KMS-11 (cell line): Measurements from ENCODE around the gene RNF11.

ENCODE experiments used
- H2AFZ ChIP-seq: fragments of 200-600 bp; sonication (generic); 2 replicates; pipeline ENCODE4 v1.6.1; 2016; ENCODE audit warnings: antibody characterized with exemption, mixed run types, low read depth
- H3K27ac ChIP-seq: fragments of 200-600 bp; sonication (generic); 2 replicates; pipeline ENCODE4 v1.6.1; 2016; ENCODE audit warnings: mild to moderate bottlenecking, mixed run types
- H3K27me3 ChIP-seq: fragments of 200-600 bp; sonication (generic); 2 replicates; pipeline ENCODE4 v1.6.1; 2017; ENCODE audit warnings: mild to moderate bottlenecking, low read depth, mixed run types, moderate library complexity; ENCODE audit not compliant: insufficient read depth
- H3K36me3 ChIP-seq: fragments of 200-600 bp; sonication (generic); 2 replicates; pipeline ENCODE4 v1.6.1; 2017; ENCODE audit warnings: mild to moderate bottlenecking, mixed run types; ENCODE audit not compliant: insufficient read depth
- H3K4me1 ChIP-seq: fragments of 200-600 bp; sonication (generic); 2 replicates; pipeline ENCODE4 v1.6.1; 2016; ENCODE audit warnings: mild to moderate bottlenecking, low read depth, mixed run types; ENCODE audit not compliant: poor library complexity, severe bottlenecking
- H3K4me2 ChIP-seq: fragments of 200-600 bp; sonication (generic); 2 replicates; pipeline ENCODE4 v1.7.0; 2016; ENCODE audit warnings: mild to moderate bottlenecking, mixed run types
- H3K4me3 ChIP-seq: fragments of 200-600 bp; sonication (generic); IDR thresholded peaks from 2 replicates; pipeline ENCODE4 v1.6.1; 2017; ENCODE audit warnings: low read depth, low read length, mixed read lengths; ENCODE audit not compliant: insufficient read depth
- H3K79me2 ChIP-seq: fragments of 200-600 bp; sonication (generic); 2 replicates; pipeline ENCODE4 v1.6.1; 2016; ENCODE audit warnings: low read depth, mixed run types; ENCODE audit not compliant: insufficient read depth
- H3K9ac ChIP-seq: fragments of 200-600 bp; sonication (generic); 2 replicates; pipeline ENCODE4 v1.6.1; 2016; ENCODE audit warnings: mild to moderate bottlenecking, mixed run types
- H4K20me1 ChIP-seq: fragments of 200-600 bp; sonication (generic); 2 replicates; pipeline ENCODE4 v1.6.1; 2016; ENCODE audit warnings: mild to moderate bottlenecking, mixed run types; ENCODE audit not compliant: insufficient read depth
- CTCF ChIP-seq: fragments of 200-600 bp; sonication (generic); conservative IDR thresholded peaks from 2 replicates; pipeline ENCODE4 v1.6.1; 2017; ENCODE audit warnings: low read depth, mild to moderate bottlenecking, antibody characterized with exemption, low read length, moderate library complexity, mixed read lengths

Gene RNF11

GRCh38 chr1:51264451-51264850, 28.4 kb downstream of the RNF11 start:
- Histone ChIP-seq H3K36me3 (no peaks in the 10 kb centered on the region), H3K4me2 (no peak overlapping the region), H3K4me3 (no peak overlapping the region), H3K27ac (no peak overlapping the region), H4K20me1 (no peaks in the 10 kb centered on the region), H3K4me1 (no peaks in the 10 kb centered on the region), H3K79me2 (no peaks in the 10 kb centered on the region), H2AFZ (no peak overlapping the region), H3K9ac (no peak overlapping the region), H3K27me3 (no peaks in the 10 kb centered on the region)
- no peak for TF ChIP-seq CTCF

GRCh38 chr1:51265618-51266017, 29.5 kb downstream of the RNF11 start:
- no peaks in the 10 kb centered on the region for H4K20me1 ChIP-seq
- no peak overlapping the region for H3K4me2 ChIP-seq
- H3K79me2 ChIP-seq, result no peaks in the 10 kb centered on the region
- H3K4me3 ChIP-seq, result no peak overlapping the region
- H3K36me3 ChIP-seq, result no peaks in the 10 kb centered on the region
- no peaks in the 10 kb centered on the region for H3K4me1 ChIP-seq
- no peak overlapping the region for H3K9ac ChIP-seq
- no peaks in the 10 kb centered on the region for H3K27me3 ChIP-seq
- TF ChIP-seq CTCF, result no peak
- H3K27ac ChIP-seq, result no peak overlapping the region
- H2AFZ ChIP-seq, result no peak overlapping the region

DNA sequence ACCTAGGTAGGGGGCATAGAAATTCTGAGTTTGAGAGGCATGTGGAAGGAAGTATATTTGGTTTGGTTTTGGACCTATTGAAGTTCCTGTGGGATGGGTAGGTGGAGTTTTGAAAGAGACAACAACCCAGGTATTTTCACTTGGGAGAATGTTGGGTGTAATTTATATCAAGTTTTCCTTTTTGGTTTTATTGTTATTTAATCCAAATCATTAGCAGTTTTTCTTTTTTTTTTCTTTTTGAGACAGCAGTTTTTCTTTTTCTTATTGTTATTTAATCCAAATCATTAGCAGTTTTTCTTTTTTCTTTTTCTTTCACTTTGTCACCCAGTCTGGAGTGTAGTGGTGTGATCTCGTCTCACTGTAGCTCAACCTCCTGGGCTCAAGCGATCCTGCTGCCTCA, 30.1 kb downstream of the RNF11 start:
- TF ChIP-seq CTCF, result no peak
- Histone ChIP-seq H3K4me3 (no peak overlapping the region), H3K27me3 (no peaks in the 10 kb centered on the region), H3K79me2 (no peaks in the 10 kb centered on the region), H3K36me3 (no peaks in the 10 kb centered on the region), H3K4me1 (no peaks in the 10 kb centered on the region), H2AFZ (no peak overlapping the region), H3K27ac (no peak overlapping the region), H4K20me1 (no peaks in the 10 kb centered on the region), H3K4me2 (no peak overlapping the region), H3K9ac (no peak overlapping the region)

DNA sequence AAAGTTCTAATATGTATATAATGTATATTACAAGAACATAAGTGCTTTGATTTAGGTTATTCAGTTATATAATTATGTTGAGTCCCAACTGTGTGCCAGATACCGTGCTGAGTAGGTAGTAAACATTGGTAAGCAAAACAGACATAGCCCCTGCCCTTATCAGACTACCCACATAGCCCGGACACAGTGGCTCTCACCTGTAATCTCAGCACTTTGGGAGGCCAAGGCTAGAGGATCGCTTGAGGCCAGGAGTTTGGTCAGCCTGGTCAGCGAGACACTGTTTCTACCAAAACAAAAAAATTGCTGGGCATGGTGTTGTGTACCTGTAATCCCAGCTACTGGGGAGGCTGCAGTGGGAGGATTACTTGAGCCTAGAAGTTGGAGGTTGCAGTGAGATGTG, 30.7 kb downstream of the RNF11 start:
- no peak for TF ChIP-seq CTCF
- Histone ChIP-seq H2AFZ (no peak overlapping the region), H3K4me3 (no peak overlapping the region), H3K9ac (no peak overlapping the region), H3K4me1 (no peaks in the 10 kb centered on the region), H3K27ac (no peak overlapping the region), H3K36me3 (no peaks in the 10 kb centered on the region), H4K20me1 (no peaks in the 10 kb centered on the region), H3K27me3 (no peaks in the 10 kb centered on the region), H3K79me2 (no peaks in the 10 kb centered on the region), H3K4me2 (no peak overlapping the region)

GRCh38 chr1:51268634-51269033, 32.6 kb downstream of the RNF11 start:
- Histone ChIP-seq H3K4me3 (no peak overlapping the region), H3K4me1 (no peaks in the 10 kb centered on the region), H3K36me3 (no peaks in the 10 kb centered on the region), H4K20me1 (no peaks in the 10 kb centered on the region), H2AFZ (no peak overlapping the region), H3K27ac (no peak overlapping the region), H3K27me3 (no peaks in the 10 kb centered on the region), H3K4me2 (no peak overlapping the region), H3K79me2 (no peaks in the 10 kb centered on the region), H3K9ac (no peak overlapping the region)
- no peak for TF ChIP-seq CTCF
